GM23248 (cell line): ENCODE measurements around the gene CASK.

Source experiments
- EZH2 ChIP-seq: fragments of 200-600 bp; sonication (generic); IDR thresholded peaks from 2 replicates; pipeline ENCODE4 v1.6.1; 2018; ENCODE audit warnings: antibody characterized with exemption, mild to moderate bottlenecking; ENCODE audit not compliant: insufficient read depth, poor library complexity, severe bottlenecking
- EZH2phosphoT487 ChIP-seq: fragments of 200-600 bp; sonication (generic); IDR thresholded peaks from 2 replicates; pipeline ENCODE4 v1.6.1; 2018; ENCODE audit warnings: antibody characterized with exemption, moderate library complexity, mild to moderate bottlenecking, low read depth; ENCODE audit not compliant: insufficient read depth

DNA sequence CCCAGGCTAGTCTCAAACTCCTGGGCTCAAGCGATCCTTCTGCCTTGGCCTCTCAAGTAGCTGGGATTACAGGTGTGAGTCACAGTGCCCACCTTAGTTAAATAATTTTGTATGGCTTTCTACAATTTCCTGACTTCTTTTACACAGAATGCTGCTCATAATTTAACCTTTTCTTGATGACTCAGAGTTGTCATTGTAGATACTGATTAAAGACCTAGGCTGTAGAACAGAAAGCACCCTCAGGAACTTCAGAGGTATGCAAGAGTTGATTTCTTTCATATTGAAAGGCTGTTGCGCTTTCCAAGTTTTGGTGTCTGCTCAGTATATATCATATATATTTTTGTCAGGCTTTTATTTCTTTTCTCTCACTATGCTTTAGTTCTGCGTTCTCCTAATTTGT, 255.7 kb downstream of the CASK start:
- TF ChIP-seq EZH2 (no peak), EZH2phosphoT487 (no peak)
